ENCODE measurements around the gene KCP. TPM values are rescaled to one million over a fixed set of nuclear protein-coding genes. Genes with fewer than 3 reads are reported as not detected.
"Not testable (repeated sequence)": the region's sequence is repeated elsewhere in the genome, so short reads cannot be mapped to it uniquely, and the experiment has no call there.

KCP gene
- total RNA-seq, 2 experiments from 2014 or later: 0.20 to 0.52 TPM

- Mint-ChIP-seq H3K9me3 (ENCODE audit: low read depth) (no peaks in the 10 kb centered on the region), H3K27me3 (peaks cover 74% of the 10 kb centered on the region), H3K4me1 (peaks cover 6% of the 10 kb centered on the region), H3K27ac (no peak overlapping the region), H3K4me3 (no peak overlapping the region), H3K36me3 (no peaks in the 10 kb centered on the region)
- CTCF ChIA-PET: interaction anchor here (1.0 to 1.1 kb wide), 2 partner anchors 10 to 250 kb away, joined by 3 to 4 read pairs; no protein-coding TSS in a partner anchor
- ATAC-seq: no peak
- no peak for DNase-seq
These were observed 3.5 kb upstream of the KCP start for GRCh38 chr7:128913870-128914565.

- H3K4me3 Mint-ChIP-seq; H3K36me3 Mint-ChIP-seq; H3K4me1 Mint-ChIP-seq; H3K9me3 Mint-ChIP-seq (ENCODE audit: low read depth); CTCF ChIA-PET; DNase-seq; H3K27ac Mint-ChIP-seq; ATAC-seq: not testable (repeated sequence)
- peaks cover 76% of the 10 kb centered on the region for H3K27me3 Mint-ChIP-seq
These were observed 2.4 kb upstream of the KCP start for GRCh38 chr7:128912709-128913495.

GRCh38 chr7:128912281-128912680 lies 1.8 kb upstream of the KCP start:
- ATAC-seq (no peak), DNase-seq (no peak)
- no peaks in the 10 kb centered on the region for H3K9me3 Mint-ChIP-seq (ENCODE audit: low read depth)
- H3K36me3 Mint-ChIP-seq: no peaks in the 10 kb centered on the region
- no peak overlapping the region for H3K4me3 Mint-ChIP-seq
- H3K27me3 Mint-ChIP-seq: peaks cover 71% of the 10 kb centered on the region
- peaks cover 6% of the 10 kb centered on the region for H3K4me1 Mint-ChIP-seq
- CTCF ChIA-PET: interaction anchor here (1.4 kb wide), 1 partner anchor 9 kb away, joined by 4 read pairs; no protein-coding TSS in a partner anchor
- H3K27ac Mint-ChIP-seq: no peak overlapping the region

GRCh38 chr7:128911423-128912031 lies 1.0 kb upstream of the KCP start:
- Mint-ChIP-seq H3K36me3 (no peaks in the 10 kb centered on the region), H3K4me3 (no peak overlapping the region), H3K4me1 (peaks cover 5% of the 10 kb centered on the region), H3K9me3 (ENCODE audit: low read depth) (no peaks in the 10 kb centered on the region), H3K27ac (no peak overlapping the region), H3K27me3 (peaks cover 64% of the 10 kb centered on the region)
- CTCF ChIA-PET: interaction anchor here (1.2 to 1.4 kb wide), 2 partner anchors 8 to 252 kb away, joined by 3 to 4 read pairs; no protein-coding TSS in a partner anchor
- ATAC-seq (no peak), DNase-seq (no peak)

- DNase-seq: no peak
- peaks cover 63% of the 10 kb centered on the region for H3K27me3 Mint-ChIP-seq
- H3K9me3 Mint-ChIP-seq (ENCODE audit: low read depth): no peaks in the 10 kb centered on the region
- no peaks in the 10 kb centered on the region for H3K36me3 Mint-ChIP-seq
- H3K27ac Mint-ChIP-seq: no peak overlapping the region
- H3K4me1 Mint-ChIP-seq: no peaks in the 10 kb centered on the region
- H3K4me3 Mint-ChIP-seq: no peak overlapping the region
- CTCF ChIA-PET: interaction anchor here (1.2 to 2.5 kb wide), 2 partner anchors 181 to 254 kb away, joined by 3 to 14 read pairs; no protein-coding TSS in a partner anchor
- no peak for ATAC-seq
These were observed 612 bp downstream of the KCP start for GRCh38 chr7:128909625-128910568.

- no peaks in the 10 kb centered on the region for H3K4me1 Mint-ChIP-seq
- no peak for DNase-seq
- H3K9me3 Mint-ChIP-seq (ENCODE audit: low read depth): no peaks in the 10 kb centered on the region
- H3K36me3 Mint-ChIP-seq: no peaks in the 10 kb centered on the region
- H3K27me3 Mint-ChIP-seq: peaks cover 54% of the 10 kb centered on the region
- no peak overlapping the region for H3K27ac Mint-ChIP-seq
- CTCF ChIA-PET: interaction anchor here (2.5 kb wide), 1 partner anchor 182 kb away, joined by 14 read pairs; no protein-coding TSS in a partner anchor
- no peak overlapping the region for H3K4me3 Mint-ChIP-seq
- no peak for ATAC-seq
These were observed 1.5 kb downstream of the KCP start for GRCh38 chr7:128908750-128909624.

- no peaks in the 10 kb centered on the region for H3K36me3 Mint-ChIP-seq
- H3K27ac Mint-ChIP-seq: no peak overlapping the region
- H3K4me1 Mint-ChIP-seq: no peaks in the 10 kb centered on the region
- ATAC-seq: no peak
- H3K9me3 Mint-ChIP-seq (ENCODE audit: low read depth): no peaks in the 10 kb centered on the region
- DNase-seq: no peak
- H3K4me3 Mint-ChIP-seq: no peak overlapping the region
- CTCF ChIA-PET: interaction anchor here (0.9 to 1.2 kb wide), 2 partner anchors 65 to 184 kb away, joined by 3 read pairs; no protein-coding TSS in a partner anchor
- peaks cover 48% of the 10 kb centered on the region for H3K27me3 Mint-ChIP-seq
These were observed 3.5 kb downstream of the KCP start for GRCh38 chr7:128906766-128907559.

- Mint-ChIP-seq H3K4me1 (no peaks in the 10 kb centered on the region), H3K27me3 (peaks cover 44% of the 10 kb centered on the region), H3K27ac (no peak overlapping the region), H3K36me3 (no peaks in the 10 kb centered on the region), H3K4me3 (no peak overlapping the region), H3K9me3 (ENCODE audit: low read depth) (no peaks in the 10 kb centered on the region)
- DNase-seq (no peak), ATAC-seq (no peak)
- CTCF ChIA-PET: interaction anchor here (1.2 to 4.2 kb wide), 2 partner anchors 185 kb away, joined by 3 to 23 read pairs; no protein-coding TSS in a partner anchor
These were observed 4.3 kb downstream of the KCP start for GRCh38 chr7:128906001-128906765.

GRCh38 chr7:128904381-128905197 lies 5.9 kb downstream of the KCP start:
- Mint-ChIP-seq H3K9me3 (ENCODE audit: low read depth) (peaks cover 4% of the 10 kb centered on the region), H3K27ac (no peak overlapping the region), H3K4me1 (no peaks in the 10 kb centered on the region), H3K36me3 (no peaks in the 10 kb centered on the region), H3K27me3 (peaks cover 40% of the 10 kb centered on the region), H3K4me3 (no peak overlapping the region)
- ATAC-seq (peak; percentile 75), DNase-seq (no peak)
- CTCF ChIA-PET: interaction anchor here (1.2 to 4.2 kb wide), 3 partner anchors 10 to 187 kb away, joined by 4 to 23 read pairs (median 7); no protein-coding TSS in a partner anchor
